ENCODE results near the gene NRROS.

The NRROS gene

GRCh38 chr3:196689941-196690660, 50.6 kb downstream of the NRROS start:
- DNase-seq = no peak

- DNase-seq = no peak
Observed at GRCh38 chr3:196691386-196691785, 51.9 kb downstream of the NRROS start.

GRCh38 chr3:196694202-196694638, 54.7 kb downstream of the NRROS start:
- no peak for DNase-seq

GRCh38 chr3:196694941-196695848, 55.7 kb downstream of the NRROS start:
- no peak for DNase-seq

- no peak for DNase-seq
Observed at GRCh38 chr3:196695849-196696226, 56.3 kb downstream of the NRROS start.

GRCh38 chr3:196697270-196697669, 57.8 kb downstream of the NRROS start:
- DNase-seq = no peak

GRCh38 chr3:196699749-196700148, 60.3 kb downstream of the NRROS start:
- DNase-seq = no peak

GRCh38 chr3:196700801-196701200, 61.3 kb downstream of the NRROS start:
- no peak for DNase-seq

- DNase-seq = no peak
Observed at GRCh38 chr3:196706327-196706726, 66.8 kb downstream of the NRROS start.

- no peak for DNase-seq
Observed at GRCh38 chr3:196706731-196707130, 67.2 kb downstream of the NRROS start.

- DNase-seq = no peak
Observed at GRCh38 chr3:196707566-196707965, 68.1 kb downstream of the NRROS start.

- no peak for DNase-seq
Observed at GRCh38 chr3:196708467-196708866, 69.0 kb downstream of the NRROS start.

All from femur (tissue), 1 donor.